Stimulated activated naive B cell treated with anti-CD40 and anti-IgM and Interleukin-4, amounts not matched to agents 10 μg/mL and 1 μg/mL and 100 μg/mL, for 72 hours (primary cell): ENCODE data around the gene CCDC6.
"Not testable (repeated sequence)": the region's sequence is repeated elsewhere in the genome, so short reads cannot be mapped to it uniquely, and the experiment has no call there.

Source experiments
- ATAC-seq, 2 donors: fragments of 150-1000 bp; cut with Tn5 transposase; replicated peaks; 2 replicates each; pipeline ENCODE4 v1.10.0; 2021; ENCODE audit warnings: moderate library complexity in 1 of 2
- DNase-seq: peaks from one replicate; pipeline ENCODE4 v3.0.0; 2021
- H3K27ac Mint-ChIP-seq: one replicate; pipeline ENCODE4 v1.8.0; 2022; ENCODE audit warnings: mild to moderate bottlenecking, mixed read lengths
- H3K27me3 Mint-ChIP-seq, 2 donors: one replicate each; pipeline ENCODE4 v1.8.0; 2022; ENCODE audit warnings: mixed read lengths in 2 of 2
- H3K36me3 Mint-ChIP-seq, 2 donors: one replicate each; pipeline ENCODE4 v1.8.0; 2022; ENCODE audit warnings: mixed read lengths in 2 of 2, mild to moderate bottlenecking in 1 of 2
- H3K4me1 Mint-ChIP-seq, 2 donors: one replicate each; pipeline ENCODE4 v1.8.0; 2022; ENCODE audit warnings: mixed read lengths in 2 of 2, mild to moderate bottlenecking in 1 of 2
- H3K4me3 Mint-ChIP-seq, 2 donors: one replicate each; pipeline ENCODE4 v1.8.0; 2022; ENCODE audit warnings: mild to moderate bottlenecking in 2 of 2, mixed read lengths in 2 of 2, moderate library complexity in 1 of 2
- H3K9me3 Mint-ChIP-seq, 2 donors: one replicate each; pipeline ENCODE4 v1.8.0; 2022; ENCODE audit warnings: mixed read lengths in 2 of 2, mild to moderate bottlenecking in 1 of 2

CCDC6 gene

DNA sequence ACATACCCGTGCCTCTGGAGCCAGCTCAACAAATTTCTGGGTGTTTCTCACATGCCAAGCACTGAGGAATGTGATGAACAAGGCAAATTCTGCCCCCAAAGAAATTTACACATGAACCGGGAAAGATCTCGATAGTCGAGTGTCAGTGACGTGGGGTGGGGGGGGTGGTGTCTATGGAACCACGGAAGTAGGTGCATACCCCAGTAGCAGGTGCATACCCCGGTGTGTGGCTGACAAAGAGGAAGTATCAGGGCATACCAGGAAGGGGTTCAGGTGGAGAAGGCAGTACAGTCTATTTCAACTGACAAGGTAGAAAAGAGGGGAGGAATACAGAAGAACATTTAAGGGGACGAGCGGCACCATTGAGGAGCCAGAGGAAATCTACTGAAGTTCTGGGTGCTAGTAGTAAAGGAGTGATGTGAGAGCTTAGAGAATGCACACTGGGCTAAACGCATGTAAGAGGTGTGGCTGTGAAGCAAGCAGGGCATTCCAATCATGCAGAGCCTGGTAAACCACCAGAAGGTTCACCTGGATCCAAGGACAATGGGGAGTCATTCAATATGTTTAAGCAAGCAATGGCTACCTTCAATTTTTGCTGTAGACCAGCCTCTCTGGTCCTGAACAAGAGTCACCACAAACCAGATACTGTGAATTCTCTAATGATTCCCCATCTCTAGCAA is 6.2 kb downstream of the CCDC6 start:
- Mint-ChIP-seq H3K36me3 (peaks cover 20 to 58% of the 10 kb centered on the region in 2 donors), H3K27me3 (no peaks in the 10 kb centered on the region), H3K27ac (peak overlapping the region; percentile 78), H3K4me3 (peak overlapping the region; percentile 1 to 3), H3K4me1 (peaks cover 58 to 86% of the 10 kb centered on the region in 2 donors), H3K9me3 (no peaks in the 10 kb centered on the region)
- DNase-seq, result no peak
- no peak for ATAC-seq

DNA sequence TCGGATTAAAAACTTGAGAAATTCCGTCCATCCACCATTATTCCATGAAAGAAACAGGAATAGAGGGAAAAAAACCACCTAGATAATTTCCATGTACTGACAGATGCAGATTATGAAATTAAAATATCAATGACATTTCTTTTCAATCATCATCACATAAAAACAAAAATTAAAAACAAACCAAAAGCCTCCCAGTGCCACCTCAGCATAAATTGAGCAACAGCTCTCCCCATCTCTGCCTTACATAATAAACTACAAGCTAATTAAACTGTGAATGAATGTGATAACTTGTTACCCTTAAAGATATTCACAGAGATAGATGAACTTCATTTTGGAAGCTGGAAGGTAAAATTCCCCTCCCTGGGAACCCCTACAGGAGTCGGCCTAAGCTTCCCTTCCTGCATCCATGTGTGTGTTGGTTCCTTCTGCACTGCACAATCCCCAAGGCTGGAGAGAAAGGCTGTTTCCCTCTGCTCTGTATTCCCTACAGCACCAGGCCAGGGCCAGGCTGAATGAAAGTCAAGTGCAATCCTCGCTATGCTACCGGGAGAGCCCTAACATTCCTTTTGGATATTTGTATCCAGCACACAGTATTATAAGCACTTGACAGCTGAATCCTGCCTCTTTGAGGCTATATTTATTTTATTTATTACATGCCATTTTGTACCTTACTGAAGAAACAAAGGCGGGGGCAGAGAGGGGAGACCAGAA is 8.1 kb downstream of the CCDC6 start:
- Mint-ChIP-seq H3K4me3 (no peak overlapping the region), H3K36me3 (peaks cover 17 to 50% of the 10 kb centered on the region in 2 donors), H3K9me3 (no peaks in the 10 kb centered on the region), H3K27me3 (no peaks in the 10 kb centered on the region), H3K27ac (no peak overlapping the region), H3K4me1 (peaks cover 55 to 83% of the 10 kb centered on the region in 2 donors)
- no peak for ATAC-seq
- DNase-seq, result no peak

DNA sequence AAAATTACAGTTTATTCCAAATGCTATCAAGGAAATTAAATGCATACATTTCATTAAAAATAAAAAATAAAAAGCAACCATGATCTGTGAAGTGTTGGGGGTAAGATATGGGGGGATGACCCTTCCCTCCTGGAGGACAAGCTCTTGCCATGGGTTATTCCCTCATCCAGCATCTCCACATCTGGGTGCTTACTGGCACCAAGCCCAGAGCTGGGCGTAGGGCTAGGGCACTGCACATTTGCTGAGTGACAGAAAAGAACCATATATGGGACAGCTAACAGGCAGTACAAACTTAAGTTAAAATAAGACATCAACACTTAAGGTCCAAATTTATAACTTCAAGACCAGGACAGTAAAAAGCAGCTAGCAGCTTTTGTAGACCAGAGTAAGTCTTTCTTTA is 10.2 kb downstream of the CCDC6 start:
- Mint-ChIP-seq H3K36me3 (peaks cover 13 to 47% of the 10 kb centered on the region in 2 donors), H3K4me1 (peaks cover 61 to 86% of the 10 kb centered on the region in 2 donors), H3K27me3 (no peaks in the 10 kb centered on the region), H3K9me3 (no peaks in the 10 kb centered on the region), H3K4me3 (no peak overlapping the region), H3K27ac (no peak overlapping the region)
- DNase-seq (no peak), ATAC-seq (no peak)

GRCh38 chr10:59895629-59896116 is 10.7 kb downstream of the CCDC6 start:
- H3K9me3 Mint-ChIP-seq, result no peaks in the 10 kb centered on the region
- no peak overlapping the region for H3K4me3 Mint-ChIP-seq
- ATAC-seq, result no peak
- H3K27me3 Mint-ChIP-seq, result no peaks in the 10 kb centered on the region
- H3K4me1 Mint-ChIP-seq, result peaks cover 61 to 84% of the 10 kb centered on the region in 2 donors
- peaks cover 13 to 43% of the 10 kb centered on the region in 2 donors for H3K36me3 Mint-ChIP-seq
- DNase-seq, result no peak
- no peak overlapping the region for H3K27ac Mint-ChIP-seq

GRCh38 chr10:59894114-59894513 is 12.2 kb downstream of the CCDC6 start:
- ATAC-seq (no peak), DNase-seq (no peak)
- Mint-ChIP-seq H3K36me3 (peaks cover 20 to 40% of the 10 kb centered on the region in 2 donors), H3K4me1 (peaks cover 56 to 82% of the 10 kb centered on the region in 2 donors), H3K4me3 (no peak overlapping the region), H3K27ac (peak overlapping the region; percentile 25), H3K27me3 (no peaks in the 10 kb centered on the region), H3K9me3 (no peaks in the 10 kb centered on the region)

- H3K4me1 Mint-ChIP-seq, result peaks cover 59 to 82% of the 10 kb centered on the region in 2 donors
- no peaks in the 10 kb centered on the region for H3K27me3 Mint-ChIP-seq
- H3K4me3 Mint-ChIP-seq, result no peak overlapping the region
- no peak for DNase-seq
- ATAC-seq, result no peak
- H3K36me3 Mint-ChIP-seq, result peaks cover 28 to 40% of the 10 kb centered on the region in 2 donors
- no peaks in the 10 kb centered on the region for H3K9me3 Mint-ChIP-seq
- H3K27ac Mint-ChIP-seq, result no peak overlapping the region
Measured at GRCh38 chr10:59892697-59893096, 13.7 kb downstream of the CCDC6 start.

- Mint-ChIP-seq H3K4me1 (peaks cover 60 to 85% of the 10 kb centered on the region in 2 donors), H3K4me3 (peak overlapping the region in 1 of 2 donors; percentile 11), H3K36me3 (peaks cover 30 to 42% of the 10 kb centered on the region in 2 donors), H3K27ac (no peak overlapping the region), H3K9me3 (no peaks in the 10 kb centered on the region), H3K27me3 (no peaks in the 10 kb centered on the region)
- no peak for DNase-seq
- no peak for ATAC-seq
Measured at GRCh38 chr10:59891936-59892335, 14.4 kb downstream of the CCDC6 start.

DNA sequence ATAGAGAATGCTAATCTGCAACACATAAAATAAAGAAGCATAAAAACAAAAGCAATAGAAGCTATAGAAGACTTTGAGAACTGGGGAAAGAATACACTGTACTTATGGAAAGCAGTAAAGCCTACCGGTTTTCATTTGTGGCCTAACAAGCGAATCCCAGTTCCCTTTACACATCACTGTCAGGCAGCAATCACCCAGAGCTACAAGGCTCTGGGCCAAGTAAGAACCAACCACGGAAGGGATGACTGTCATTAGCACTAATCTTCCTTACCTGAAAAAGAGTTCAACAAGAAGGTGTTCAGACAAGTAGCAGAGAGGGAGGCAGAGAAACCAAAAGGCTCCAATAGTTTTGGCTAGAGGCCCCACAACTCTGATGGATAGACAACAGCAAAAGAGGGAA is 15.0 kb downstream of the CCDC6 start:
- Mint-ChIP-seq H3K9me3 (no peaks in the 10 kb centered on the region), H3K4me1 (peaks cover 63 to 86% of the 10 kb centered on the region in 2 donors), H3K27ac (peak overlapping the region; percentile 56), H3K4me3 (no peak overlapping the region), H3K27me3 (no peaks in the 10 kb centered on the region), H3K36me3 (peaks cover 28 to 44% of the 10 kb centered on the region in 2 donors)
- no peak for DNase-seq
- ATAC-seq, result peak; percentile 57 to 64

- H3K27me3 Mint-ChIP-seq, result no peaks in the 10 kb centered on the region
- peaks cover 25 to 41% of the 10 kb centered on the region in 2 donors for H3K36me3 Mint-ChIP-seq
- peaks cover 69 to 96% of the 10 kb centered on the region in 2 donors for H3K4me1 Mint-ChIP-seq
- H3K27ac Mint-ChIP-seq, result no peak overlapping the region
- no peaks in the 10 kb centered on the region for H3K9me3 Mint-ChIP-seq
- no peak for ATAC-seq
- no peak overlapping the region for H3K4me3 Mint-ChIP-seq
- no peak for DNase-seq
Measured at GRCh38 chr10:59888781-59889435, 17.4 kb downstream of the CCDC6 start.

- peaks cover 67 to 96% of the 10 kb centered on the region in 2 donors for H3K4me1 Mint-ChIP-seq
- no peak for DNase-seq
- no peaks in the 10 kb centered on the region for H3K9me3 Mint-ChIP-seq
- peak overlapping the region; percentile 5 for H3K27ac Mint-ChIP-seq
- H3K36me3 Mint-ChIP-seq, result peaks cover 25 to 39% of the 10 kb centered on the region in 2 donors
- H3K27me3 Mint-ChIP-seq, result no peaks in the 10 kb centered on the region
- ATAC-seq, result no peak
- H3K4me3 Mint-ChIP-seq, result no peak overlapping the region
Measured at GRCh38 chr10:59887972-59888640, 18.2 kb downstream of the CCDC6 start.

DNA sequence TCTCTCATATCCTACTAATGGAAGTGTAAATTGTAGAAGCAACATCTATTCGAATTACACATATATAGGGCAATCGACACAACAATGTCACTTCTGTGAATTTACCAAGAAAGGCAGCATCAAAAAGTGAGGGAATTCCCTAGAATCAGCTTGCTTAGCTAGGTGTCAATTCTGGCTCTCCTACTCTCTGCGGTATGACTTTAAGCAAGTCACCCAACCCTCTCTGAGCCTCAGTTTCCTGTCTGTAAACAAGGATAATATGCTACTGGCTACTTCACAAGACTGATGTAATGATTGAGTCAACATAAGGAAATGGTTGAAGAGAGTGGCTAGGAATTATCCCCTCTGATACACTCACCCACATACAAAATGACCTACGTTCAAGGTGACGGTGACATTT is 19.4 kb downstream of the CCDC6 start:
- peak overlapping the region in 1 of 2 donors; percentile 15 for H3K4me3 Mint-ChIP-seq
- peaks cover 62 to 92% of the 10 kb centered on the region in 2 donors for H3K4me1 Mint-ChIP-seq
- DNase-seq, result no peak
- no peak overlapping the region for H3K27ac Mint-ChIP-seq
- H3K36me3 Mint-ChIP-seq, result peaks cover 26 to 38% of the 10 kb centered on the region in 2 donors
- no peak for ATAC-seq
- no peaks in the 10 kb centered on the region for H3K27me3 Mint-ChIP-seq
- H3K9me3 Mint-ChIP-seq, result no peaks in the 10 kb centered on the region

DNA sequence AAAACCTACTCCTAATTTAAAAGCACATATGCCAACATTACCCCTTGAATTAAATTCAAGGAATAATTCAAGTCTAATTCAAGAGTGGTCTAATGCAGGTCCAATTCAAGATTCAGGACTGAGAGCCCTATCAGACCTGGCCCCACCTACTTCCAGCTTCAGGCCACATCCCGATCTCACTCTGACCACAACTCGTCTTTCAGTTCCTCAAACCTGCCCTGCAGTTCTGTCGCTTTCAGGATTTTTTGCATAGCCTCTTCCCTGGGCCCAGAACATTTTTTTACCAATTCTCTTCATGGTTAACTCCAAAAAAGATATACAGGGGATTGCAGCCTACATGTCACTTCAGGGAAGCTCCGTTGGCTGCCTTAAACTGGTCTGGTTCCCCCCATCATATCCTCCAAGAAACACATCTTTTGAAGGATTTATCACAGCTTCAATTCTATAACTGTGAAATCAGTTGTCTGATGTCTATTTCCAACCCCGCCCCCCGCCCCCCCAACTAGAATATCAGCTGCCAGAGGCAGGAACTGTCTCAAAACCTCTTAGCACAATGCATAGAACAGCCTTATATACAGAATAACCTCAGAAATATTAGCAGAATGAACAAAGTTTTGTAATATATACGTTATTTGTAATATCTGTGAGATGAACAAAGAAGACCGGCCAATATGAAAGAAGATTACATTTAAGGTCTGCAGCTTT is 20.8 kb downstream of the CCDC6 start:
- Mint-ChIP-seq H3K4me3 (peak overlapping the region in 1 of 2 donors; percentile 37), H3K9me3 (no peaks in the 10 kb centered on the region), H3K27me3 (no peaks in the 10 kb centered on the region), H3K4me1 (peaks cover 65 to 94% of the 10 kb centered on the region in 2 donors), H3K36me3 (peaks cover 29 to 47% of the 10 kb centered on the region in 2 donors), H3K27ac (no peak overlapping the region)
- ATAC-seq, result peak; percentile 71 to 87
- peak; percentile 75 for DNase-seq

- ATAC-seq, H3K27me3 Mint-ChIP-seq, H3K27ac Mint-ChIP-seq, DNase-seq, H3K9me3 Mint-ChIP-seq: not testable (repeated sequence)
- H3K4me1 Mint-ChIP-seq, result peaks cover 65 to 95% of the 10 kb centered on the region in 2 donors
- peak overlapping the region in 1 of 2 donors; percentile 51 for H3K4me3 Mint-ChIP-seq
- H3K36me3 Mint-ChIP-seq, result peaks cover 25 to 42% of the 10 kb centered on the region in 2 donors
Measured at GRCh38 chr10:59884893-59885292, 21.5 kb downstream of the CCDC6 start.
